Adrenal gland (tissue), 5 donors: ENCODE measurements around the gene ABCB11.

Experiments
- CTCF ChIP-seq, 6 experiments: fragments of 450-650 bp in 4 of 6; fragments of 200-600 bp in 2 of 6; sonication (generic) in 1 of 6; IDR thresholded peaks; 1 replicate in 5 of 6; 2 replicates in 1 of 6; pipeline versions ENCODE4 v1.5.1 to v1.8.0; 2016 to 2021; ENCODE audit warnings: antibody characterized with exemption in 6 of 6, mild to moderate bottlenecking in 2 of 6, moderate library complexity in 1 of 6
- POLR2A ChIP-seq, 2 donors: fragments of 450-650 bp; IDR thresholded peaks; one replicate each; pipeline ENCODE4 v1.6.1; 2017; ENCODE audit warnings: antibody characterized with exemption in 2 of 2, mild to moderate bottlenecking in 2 of 2, moderate library complexity in 1 of 2
- donor health status: DM: no; HTN: no; CAD: no.

- TF ChIP-seq CTCF (IDR thresholded peaks at IDR 0.05) (no peak), POLR2A (IDR thresholded peaks at IDR 0.05) (no peak)
These were observed 26.0 kb downstream of the ABCB11 start for GRCh38 chr2:169005080-169005598.
